HG03378 (cell line): ENCODE results near the gene ZW10.
"Not testable (repeated sequence)": the region's sequence is repeated elsewhere in the genome, so short reads cannot be mapped to it uniquely, and the experiment has no call there.

Source experiments
- ATAC-seq: cut with Tn5 transposase; IDR thresholded peaks from one replicate; pipeline ENCODE4 v1.9.1; 2021; ENCODE audit warnings: mild to moderate bottlenecking, moderate library complexity; ENCODE audit not compliant: unreplicated experiment

The ZW10 gene

DNA sequence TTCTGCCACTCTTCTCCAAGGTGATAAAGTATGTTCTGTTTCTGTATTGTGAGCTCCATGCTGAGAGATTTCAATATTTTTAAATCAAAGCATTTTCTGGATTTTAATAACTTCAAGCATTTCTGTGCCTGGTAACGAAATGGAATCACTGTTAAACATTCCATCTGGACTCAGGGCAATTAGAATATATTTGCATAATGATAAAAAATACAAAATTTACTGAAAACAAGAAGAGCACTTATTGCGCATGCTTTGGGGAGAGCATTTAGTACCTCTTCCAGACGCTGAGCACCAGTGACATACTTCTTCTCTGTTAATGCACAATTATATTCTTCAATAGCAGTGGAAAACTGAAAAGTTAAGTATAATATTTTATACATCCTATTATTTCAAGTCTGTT, 13.3 kb downstream of the ZW10 start:
- no peak for ATAC-seq

GRCh38 chr11:113752932-113753331, 20.6 kb downstream of the ZW10 start:
- ATAC-seq, result no peak

DNA sequence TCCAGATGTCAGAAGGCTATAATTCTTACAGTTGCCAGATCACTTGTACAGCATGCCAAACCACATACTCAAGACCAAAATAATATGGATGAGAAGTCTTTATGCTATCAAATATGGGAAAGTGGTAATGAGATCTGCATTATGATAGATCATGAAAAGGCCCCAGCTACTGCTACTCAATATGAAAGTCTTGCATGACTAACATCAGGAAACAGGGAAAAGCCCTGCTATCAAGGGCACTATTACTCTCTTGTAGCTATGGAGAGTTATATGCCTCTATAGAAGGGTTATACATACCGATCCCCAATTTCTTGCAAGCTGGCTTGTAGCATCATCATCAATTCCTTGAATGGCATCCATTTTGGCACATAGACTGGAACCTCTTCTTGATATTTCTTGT, 37.2 kb downstream of the ZW10 start:
- ATAC-seq, result no peak

DNA sequence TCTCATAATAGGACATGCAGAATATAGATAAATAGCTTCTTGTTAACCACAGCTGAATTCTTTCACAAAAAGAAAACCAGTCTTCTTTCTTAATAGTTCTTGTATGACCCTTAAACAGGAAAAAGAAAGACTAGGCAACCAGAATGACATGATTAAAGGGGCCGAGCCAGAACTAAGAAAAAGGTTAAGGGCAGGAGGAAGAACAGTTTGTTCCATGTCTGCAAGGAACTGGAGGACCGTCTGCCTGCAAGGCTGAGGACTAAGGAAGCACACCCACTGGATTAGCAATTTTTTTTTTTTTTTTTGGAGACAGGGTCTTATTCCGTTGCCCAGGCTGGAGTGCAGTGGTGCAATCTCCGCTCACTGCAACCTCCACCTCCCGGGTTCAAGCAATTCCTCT, 41.4 kb downstream of the ZW10 start:
- ATAC-seq, result no peak

DNA sequence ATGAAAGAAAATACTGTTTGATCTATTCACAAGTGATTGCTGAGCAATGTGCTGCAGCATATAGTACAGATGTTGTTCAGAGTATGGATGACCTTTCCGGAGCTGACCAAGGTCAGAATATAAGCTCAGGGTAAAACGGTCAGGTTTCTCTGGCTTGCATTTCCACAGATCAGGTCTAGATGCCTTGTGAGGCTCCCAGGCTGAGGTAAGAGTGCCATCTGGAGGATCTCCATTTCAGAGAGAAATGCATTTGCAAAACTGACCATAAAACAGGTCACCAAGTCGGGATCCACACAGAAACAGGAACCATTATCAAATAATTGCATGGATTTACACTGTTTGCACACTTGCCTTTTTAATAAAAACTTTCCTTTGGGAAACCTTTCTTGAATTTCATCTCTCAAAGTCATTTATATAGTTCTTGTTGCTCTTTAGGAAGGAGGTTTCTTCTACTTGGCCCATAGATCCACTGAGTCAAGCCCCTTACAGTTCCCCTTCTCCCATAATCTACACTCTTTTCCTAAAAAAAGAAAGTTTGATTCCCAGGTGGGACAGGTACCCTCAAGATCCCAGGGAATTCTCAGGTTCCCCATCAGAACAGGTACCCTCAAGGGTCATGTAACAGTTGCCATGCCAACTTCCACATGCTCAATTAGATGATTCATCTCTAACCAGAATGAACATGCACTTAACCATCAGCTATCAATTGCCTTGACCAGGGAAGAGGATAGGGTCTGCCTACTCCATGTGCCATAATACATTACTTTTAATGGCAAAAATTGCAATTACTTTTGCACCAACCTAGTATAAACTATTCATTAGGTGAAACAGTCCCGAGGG, 42.4 kb downstream of the ZW10 start:
- no peak for ATAC-seq

- no peak for ATAC-seq
These were observed 44.0 kb downstream of the ZW10 start for GRCh38 chr11:113729456-113729855.

DNA sequence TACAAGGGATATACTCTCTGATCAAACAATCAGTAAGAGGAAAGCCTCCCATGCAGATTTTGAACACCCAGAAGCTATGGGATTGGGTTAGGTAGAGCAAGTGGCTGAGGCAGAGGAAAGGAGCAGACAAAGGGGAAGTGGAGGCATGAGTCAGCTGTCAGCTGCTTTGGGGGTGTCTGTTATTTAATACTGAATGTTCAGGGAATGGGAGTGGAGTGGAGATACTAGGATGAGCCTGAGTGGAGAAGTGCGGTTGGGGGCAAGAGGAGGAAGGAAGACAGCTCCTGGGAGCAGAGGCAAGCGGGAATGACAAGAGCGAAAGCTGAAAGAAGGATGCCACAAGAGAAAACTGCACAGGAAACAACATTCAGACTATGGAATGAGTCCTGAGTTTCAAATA, 44.7 kb downstream of the ZW10 start:
- ATAC-seq, result no peak

- ATAC-seq, result no peak
These were observed 47.6 kb downstream of the ZW10 start for GRCh38 chr11:113725913-113726312.

GRCh38 chr11:113725407-113725806, 48.1 kb downstream of the ZW10 start:
- no peak for ATAC-seq

- no peak for ATAC-seq
These were observed 48.7 kb downstream of the ZW10 start for GRCh38 chr11:113724778-113725177.

- ATAC-seq, result no peak
These were observed 49.7 kb downstream of the ZW10 start for GRCh38 chr11:113723787-113724186.

GRCh38 chr11:113722934-113723333, 50.6 kb downstream of the ZW10 start:
- no peak for ATAC-seq

DNA sequence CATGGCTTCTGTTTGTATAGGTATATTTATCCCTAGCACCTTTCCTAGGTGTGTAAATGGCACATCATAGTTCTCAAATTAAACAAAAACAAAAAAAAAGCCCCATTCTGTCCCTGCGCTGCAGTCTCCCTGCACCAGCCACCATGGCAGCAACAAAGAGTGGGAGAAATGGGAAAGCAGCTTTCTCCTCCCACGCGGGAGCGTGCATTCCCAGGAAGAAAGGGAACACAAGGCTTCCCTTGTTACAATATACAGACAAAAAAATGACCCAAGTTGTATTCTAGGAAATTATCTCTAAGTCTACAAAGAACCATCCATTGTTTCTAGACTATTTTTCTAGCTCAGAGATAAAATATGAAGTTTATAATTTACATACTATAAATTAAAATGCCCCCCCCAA, 51.3 kb downstream of the ZW10 start:
- no peak for ATAC-seq

DNA sequence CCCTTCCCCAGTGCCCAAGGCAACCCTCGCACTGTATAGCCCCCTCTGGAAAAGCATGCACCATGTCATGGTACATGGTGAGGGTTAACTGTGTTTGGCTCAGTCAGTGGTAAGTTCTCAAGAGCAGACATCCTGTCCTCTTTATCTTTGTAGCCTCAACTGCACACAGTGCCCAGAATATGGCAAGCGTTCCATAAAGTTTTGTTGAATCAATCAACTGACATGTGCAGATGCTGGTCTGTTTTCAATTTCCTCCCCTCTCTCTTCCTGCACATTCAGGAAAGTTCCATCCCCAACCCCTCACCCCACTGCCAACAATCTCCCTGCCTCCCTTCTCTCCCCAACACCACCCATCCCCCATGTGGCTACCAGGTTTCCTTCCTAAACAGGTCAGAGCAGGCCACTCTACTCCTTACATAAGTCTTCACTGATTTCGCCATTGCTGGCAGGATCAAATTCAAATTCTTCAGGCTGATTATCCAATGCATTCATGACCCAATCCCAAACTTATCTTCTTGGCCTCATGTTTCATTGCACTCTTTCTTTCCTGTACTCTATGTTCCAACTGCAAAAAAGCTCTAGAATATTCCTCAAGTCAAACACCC, 51.9 kb downstream of the ZW10 start:
- ATAC-seq, result no peak

- ATAC-seq, result not testable (repeated sequence)
These were observed 53.0 kb downstream of the ZW10 start for GRCh38 chr11:113720478-113720877.

GRCh38 chr11:113715882-113716625, 57.4 kb downstream of the ZW10 start:
- ATAC-seq, result no peak

DNA sequence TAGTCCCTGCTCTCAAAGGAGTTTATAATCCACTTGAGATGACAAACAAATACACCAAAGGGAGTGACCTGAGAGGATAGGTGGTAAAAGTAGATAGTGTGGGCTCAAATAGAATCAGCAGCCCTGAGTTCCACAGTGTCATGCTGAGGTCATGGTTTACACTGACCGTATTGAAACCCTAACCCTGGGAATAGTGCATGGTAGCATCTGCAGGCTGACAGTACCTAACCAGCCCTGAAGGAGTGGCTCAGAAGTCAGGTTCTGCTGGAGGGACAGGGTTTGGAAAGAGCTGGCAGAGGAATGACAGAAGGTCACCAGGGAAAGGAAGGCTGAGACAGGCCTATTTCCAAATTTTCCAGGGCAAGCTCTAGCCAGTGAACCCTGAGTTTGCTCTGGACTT, 58.2 kb downstream of the ZW10 start:
- ATAC-seq, result no peak

DNA sequence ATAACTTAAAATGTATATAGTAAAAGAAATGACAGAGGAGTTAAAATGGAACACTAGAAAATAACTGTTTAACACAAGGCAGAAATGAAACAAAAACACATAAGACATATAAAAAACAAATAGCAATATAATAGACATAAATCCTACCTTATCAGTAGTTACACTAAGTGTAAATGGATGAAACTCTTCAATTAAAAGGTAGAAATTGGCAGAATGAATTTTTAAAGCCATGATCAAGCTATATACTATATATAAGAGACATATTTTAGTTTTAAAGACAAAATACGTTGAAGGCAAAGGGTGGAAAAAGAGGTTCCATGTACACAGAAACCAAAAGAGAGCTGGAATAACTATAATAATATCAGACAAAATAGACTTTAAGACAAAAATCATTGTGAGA, 62.5 kb downstream of the ZW10 start:
- no peak for ATAC-seq

DNA sequence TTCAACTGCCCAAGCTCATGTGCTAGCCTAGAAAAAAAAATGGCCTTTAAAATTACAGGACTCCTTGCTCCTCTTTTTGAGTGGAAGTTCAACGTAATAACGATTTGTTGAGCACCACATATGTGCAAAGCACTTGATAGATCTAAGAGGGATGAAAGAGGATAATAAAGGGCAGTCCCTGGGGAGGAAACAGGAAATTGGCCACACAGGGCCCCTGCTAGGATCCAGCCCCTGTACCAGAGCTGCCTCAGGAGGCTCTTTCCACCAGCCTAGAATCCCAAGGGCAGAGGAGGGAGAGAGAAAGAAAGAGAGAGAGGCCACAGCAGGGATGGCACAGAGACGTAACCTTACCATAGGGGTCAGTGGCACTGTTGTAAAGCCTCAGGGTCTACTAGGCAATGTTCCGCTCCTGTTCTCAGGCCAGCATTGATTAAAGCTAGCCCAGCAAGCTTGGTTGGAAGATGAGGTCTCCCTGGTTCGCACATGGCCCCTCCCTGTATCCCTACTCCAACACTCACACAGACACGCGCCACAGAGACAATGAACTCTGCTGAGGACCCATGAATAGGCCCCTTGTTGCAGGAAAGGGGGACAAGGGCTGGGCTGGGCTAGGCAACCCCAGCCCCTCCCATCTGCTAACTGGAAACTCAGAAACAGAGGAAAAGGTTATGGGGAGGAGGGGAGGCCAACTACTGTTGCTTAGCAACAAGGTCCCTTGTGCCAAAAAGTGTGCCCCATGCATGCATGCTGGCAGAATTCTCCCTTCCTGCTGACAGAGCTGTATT, 67.4 kb downstream of the ZW10 start, which contains the start of gene TMPRSS5:
Gene TMPRSS5, minus strand, starts transcription at position 438 of the 785 bp plus-strand sequence. Its CDS starts 84 bp downstream, at position 354.
- ATAC-seq, result no peak

GRCh38 chr11:113703551-113703950, 69.9 kb downstream of the ZW10 start:
- not testable (repeated sequence) for ATAC-seq

DNA sequence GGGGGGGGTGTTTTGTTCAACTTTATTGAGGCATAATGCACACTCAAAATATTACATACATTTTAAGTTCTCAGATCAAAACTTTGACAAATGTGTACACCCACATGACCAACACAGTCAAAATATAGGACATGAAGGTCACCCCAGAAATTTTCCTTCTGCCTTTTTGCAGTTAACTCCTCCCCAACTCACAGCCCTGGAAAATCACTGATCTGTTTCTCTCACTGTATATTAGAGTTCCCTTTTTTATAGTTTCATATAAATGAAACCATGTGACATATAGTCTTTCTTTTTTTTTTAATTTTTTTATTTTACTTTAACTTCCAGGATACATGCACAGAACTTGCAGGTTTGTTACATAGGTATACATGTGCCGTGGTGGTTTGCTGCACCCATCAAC, 72.0 kb downstream of the ZW10 start:
- ATAC-seq, result no peak
